ENCODE results near the gene ZBTB39. TPM values are rescaled to one million over a fixed set of nuclear protein-coding genes. Genes with fewer than 3 reads are reported as not detected.
"Not testable (repeated sequence)": the region's sequence is repeated elsewhere in the genome, so short reads cannot be mapped to it uniquely, and the experiment has no call there.

The ZBTB39 gene
- total RNA-seq, 1 donor from 2014 or later, result 4.7 TPM

- no peak for TF ChIP-seq CTCF (conservative IDR thresholded peaks at IDR 0.05; ENCODE audit: low read depth, low read length)
- H3K4me3 ChIP-seq (ENCODE audit: low read depth, low read length), result no peak overlapping the region
- no peak for DNase-seq (ENCODE audit: low read depth)
Measured at GRCh38 chr12:56988207-56988739, 18.1 kb downstream of the ZBTB39 start.

- TF ChIP-seq CTCF (conservative IDR thresholded peaks at IDR 0.05; ENCODE audit: low read depth, low read length), result peak; percentile 96
- no peak for DNase-seq (ENCODE audit: low read depth)
- no peak overlapping the region for H3K4me3 ChIP-seq (ENCODE audit: low read depth, low read length)
Measured at GRCh38 chr12:56987551-56988053, 18.7 kb downstream of the ZBTB39 start.

- DNase-seq (ENCODE audit: low read depth), result no peak
- H3K4me3 ChIP-seq (ENCODE audit: low read depth, low read length), result no peak overlapping the region
- TF ChIP-seq CTCF (conservative IDR thresholded peaks at IDR 0.05; ENCODE audit: low read depth, low read length), result no peak
Measured at GRCh38 chr12:56987011-56987410, 19.3 kb downstream of the ZBTB39 start.

GRCh38 chr12:56985714-56986113 is 20.6 kb downstream of the ZBTB39 start:
- not testable (repeated sequence) for H3K4me3 ChIP-seq (ENCODE audit: low read depth, low read length)
- peak; percentile 36 for DNase-seq (ENCODE audit: low read depth)

GRCh38 chr12:56983386-56983785 is 23.0 kb downstream of the ZBTB39 start:
- no peak for DNase-seq (ENCODE audit: low read depth)

GRCh38 chr12:56982578-56983236 is 23.6 kb downstream of the ZBTB39 start:
- not testable (repeated sequence) for H3K4me3 ChIP-seq (ENCODE audit: low read depth, low read length); DNase-seq (ENCODE audit: low read depth)

More at GRCh38 chr12:56983386-56983785, 23.0 kb downstream of the ZBTB39 start:
- no peak for TF ChIP-seq CTCF (conservative IDR thresholded peaks at IDR 0.05; ENCODE audit: low read depth, low read length)
- H3K4me3 ChIP-seq (ENCODE audit: low read depth, low read length), result no peak overlapping the region

GRCh38 chr12:56980941-56981530 is 25.3 kb downstream of the ZBTB39 start:
- DNase-seq (ENCODE audit: low read depth), result no peak
- no peak for TF ChIP-seq CTCF (conservative IDR thresholded peaks at IDR 0.05; ENCODE audit: low read depth, low read length)

GRCh38 chr12:56980268-56980667 is 26.1 kb downstream of the ZBTB39 start:
- no peak for DNase-seq (ENCODE audit: low read depth)
- no peak overlapping the region for H3K4me3 ChIP-seq (ENCODE audit: low read depth, low read length)
- TF ChIP-seq CTCF (conservative IDR thresholded peaks at IDR 0.05; ENCODE audit: low read depth, low read length), result no peak

More at GRCh38 chr12:56980941-56981530, 25.3 kb downstream of the ZBTB39 start:
- no peak overlapping the region for H3K4me3 ChIP-seq (ENCODE audit: low read depth, low read length)

Data from epithelial cell of proximal tubule (primary cell).